ENCODE results near the gene ANXA6. TPM values are rescaled to one million over a fixed set of nuclear protein-coding genes. Genes with fewer than 3 reads are reported as not detected.

ANXA6 gene
- total and polyA plus RNA-seq, 9 of the 15 experiments (the other 6 are each of a cell fraction or from before 2014, with no cell fraction given): 0.70 to 13.2 (median 8.3) TPM

GRCh38 chr5:151186538-151186937 lies 29.0 kb upstream of the ANXA6 start:
- H3K79me2 ChIP-seq (ENCODE audit: control insufficient read depth, insufficient read depth, low read length): no peaks in the 10 kb centered on the region
- no peak for DNase-seq (ENCODE audit: extremely low read depth in 1 of 4, low spot score in 3 of 4)
- no peak overlapping the region for H3K4me2 ChIP-seq (ENCODE audit: insufficient read depth, low read length)
- H3K4me3 ChIP-seq: no peak overlapping the region
- peaks cover 2% of the 10 kb centered on the region for H3K9me1 ChIP-seq (ENCODE audit: control insufficient read depth, insufficient read depth, low read length)
- no peaks in the 10 kb centered on the region for H3K36me3 ChIP-seq (ENCODE audit: control insufficient read depth, insufficient read depth, low read length)
- no peaks in the 10 kb centered on the region; the same call in none of the 2 replicates for H3K9me3 ChIP-seq (replicated peaks; ENCODE audit: control insufficient read depth, insufficient read depth, low read depth, low read length)
- BruUV-seq (replicated peaks): no TSS peak
- ChIA-PET CTCF (ENCODE audit: low intra/inter-chr PET ratio) (no interaction called here), POLR2A (no interaction called here)
- H3K4me1 ChIP-seq (replicated peaks in 1 of 2; ENCODE audit: control insufficient read depth in 2 of 2, insufficient read depth in 2 of 2, low read length in 2 of 2): no peaks in the 10 kb centered on the region
- FAIRE-seq: no peak
- TF ChIP-seq USF2 (CRISPR knock-in tag; IDR thresholded peaks at IDR 0.05) (no peak), KLF1 (tag; IDR thresholded peaks at IDR 0.05) (no peak), PURB (CRISPR knock-in tag; IDR thresholded peaks at IDR 0.05; ENCODE audit: low read depth) (no peak), SP1 (CRISPR knock-in tag; IDR thresholded peaks at IDR 0.05) (no peak), ZNF3 (CRISPR knock-in tag; IDR thresholded peaks at IDR 0.05) (no peak), CHD1 (IDR thresholded peaks at IDR 0.05; ENCODE audit: low read length) (no peak), KLF10 (CRISPR knock-in tag; IDR thresholded peaks at IDR 0.05) (no peak), FUS (optimal IDR thresholded peaks at IDR 0.05; ENCODE audit: low read depth, low read length) (no peak), NR2C2 (CRISPR knock-in tag; IDR thresholded peaks at IDR 0.05) (no peak), NR2C2 (tag; IDR thresholded peaks at IDR 0.05) (no peak), MEIS2 (IDR thresholded peaks at IDR 0.05; ENCODE audit: partially characterized antibody) (no peak), TCF7L2 (IDR thresholded peaks at IDR 0.05; ENCODE audit: low read depth, low read length) (no peak), DEAF1 (CRISPR knock-in tag; IDR thresholded peaks at IDR 0.05) (no peak), HNRNPUL1 (IDR thresholded peaks at IDR 0.05; ENCODE audit: low read length) (no peak), RB1 (IDR thresholded peaks at IDR 0.05; ENCODE audit: low read depth) (no peak), SLC30A9 (CRISPR knock-in tag; IDR thresholded peaks at IDR 0.05) (no peak), GABPA (tag; conservative IDR thresholded peaks at IDR 0.05; ENCODE audit: low read depth) (no peak), DIDO1 (tag; IDR thresholded peaks at IDR 0.05; ENCODE audit: low read depth) (no peak)
- TF ChIP-seq, protein P1, sequence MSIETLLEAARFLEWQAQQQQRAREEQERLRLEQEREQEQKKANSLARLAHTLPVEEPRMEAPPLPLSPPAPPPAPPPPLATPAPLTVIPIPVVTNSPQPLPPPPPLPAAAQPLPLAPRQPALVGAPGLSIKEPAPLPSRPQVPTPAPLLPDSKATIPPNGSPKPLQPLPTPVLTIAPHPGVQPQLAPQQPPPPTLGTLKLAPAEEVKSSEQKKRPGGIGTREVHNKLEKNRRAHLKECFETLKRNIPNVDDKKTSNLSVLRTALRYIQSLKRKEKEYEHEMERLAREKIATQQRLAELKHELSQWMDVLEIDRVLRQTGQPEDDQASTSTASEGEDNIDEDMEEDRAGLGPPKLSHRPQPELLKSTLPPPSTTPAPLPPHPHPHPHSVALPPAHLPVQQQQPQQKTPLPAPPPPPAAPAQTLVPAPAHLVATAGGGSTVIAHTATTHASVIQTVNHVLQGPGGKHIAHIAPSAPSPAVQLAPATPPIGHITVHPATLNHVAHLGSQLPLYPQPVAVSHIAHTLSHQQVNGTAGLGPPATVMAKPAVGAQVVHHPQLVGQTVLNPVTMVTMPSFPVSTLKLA (conservative IDR thresholded peaks at IDR 0.05): no peak
- no peak overlapping the region for H2AFZ ChIP-seq (ENCODE audit: low read depth, low read length)
- intact Hi-C loops (cut with micrococcal nuclease): no loop called here
- H3K9ac ChIP-seq (ENCODE audit: insufficient read depth in 1 of 2, low read depth in 2 of 2, low read length in 2 of 2): no peak overlapping the region
- no peak overlapping the region for H3K27ac ChIP-seq (ENCODE audit: extremely low read depth, low read depth, low read length)
- WGBS (ENCODE audit: insufficient coverage, low coverage, missing lambda C conversion rate): 11% methylated on average over 4 of the region's 4 CpGs
- no peaks in the 10 kb centered on the region for H3K27me3 ChIP-seq (ENCODE audit: control insufficient read depth in 2 of 2, insufficient read depth in 2 of 2, low read length in 2 of 2)
- in situ Hi-C loops (cut with MboI): no loop called here
- no peak for ATAC-seq
- 0 out of 2 replicates have a peak, but pooled peaks cover 4% of the 10 kb centered on the region for H4K20me1 ChIP-seq (replicated peaks; ENCODE audit: control insufficient read depth, insufficient read depth, low read length)
